Body of pancreas (tissue), 4 donors: ENCODE measurements around the gene LIF.

ENCODE experiments used
- POLR2A ChIP-seq, 3 donors: fragments of 450-650 bp; IDR thresholded peaks; one replicate each; pipeline ENCODE4 v1.6.1; 2016; ENCODE audit warnings: antibody characterized with exemption in 3 of 3, mild to moderate bottlenecking in 2 of 3
- TF ChIP-seq, protein P1 (sequence below), 7 experiments: fragments of 450-650 bp in 4 of 7; fragments of 200-600 bp in 3 of 7; sonication (generic) in 3 of 7; IDR thresholded peaks; one replicate each; pipeline ENCODE4 v1.5.1; 2016 to 2019; ENCODE audit warnings: antibody characterized with exemption in 7 of 7

- no peak for TF ChIP-seq POLR2A (IDR thresholded peaks at IDR 0.05)
- TF ChIP-seq, protein P1, sequence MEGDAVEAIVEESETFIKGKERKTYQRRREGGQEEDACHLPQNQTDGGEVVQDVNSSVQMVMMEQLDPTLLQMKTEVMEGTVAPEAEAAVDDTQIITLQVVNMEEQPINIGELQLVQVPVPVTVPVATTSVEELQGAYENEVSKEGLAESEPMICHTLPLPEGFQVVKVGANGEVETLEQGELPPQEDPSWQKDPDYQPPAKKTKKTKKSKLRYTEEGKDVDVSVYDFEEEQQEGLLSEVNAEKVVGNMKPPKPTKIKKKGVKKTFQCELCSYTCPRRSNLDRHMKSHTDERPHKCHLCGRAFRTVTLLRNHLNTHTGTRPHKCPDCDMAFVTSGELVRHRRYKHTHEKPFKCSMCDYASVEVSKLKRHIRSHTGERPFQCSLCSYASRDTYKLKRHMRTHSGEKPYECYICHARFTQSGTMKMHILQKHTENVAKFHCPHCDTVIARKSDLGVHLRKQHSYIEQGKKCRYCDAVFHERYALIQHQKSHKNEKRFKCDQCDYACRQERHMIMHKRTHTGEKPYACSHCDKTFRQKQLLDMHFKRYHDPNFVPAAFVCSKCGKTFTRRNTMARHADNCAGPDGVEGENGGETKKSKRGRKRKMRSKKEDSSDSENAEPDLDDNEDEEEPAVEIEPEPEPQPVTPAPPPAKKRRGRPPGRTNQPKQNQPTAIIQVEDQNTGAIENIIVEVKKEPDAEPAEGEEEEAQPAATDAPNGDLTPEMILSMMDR (IDR thresholded peaks at IDR 0.05), result no peak
Observed at GRCh38 chr22:30230787-30231461, 15.6 kb downstream of the LIF start.
